HG03442 (cell line): ENCODE data around the gene AAGAB.
"Not testable (repeated sequence)": the region's sequence is repeated elsewhere in the genome, so short reads cannot be mapped to it uniquely, and the experiment has no call there.

Experiments
- ATAC-seq: cut with Tn5 transposase; IDR thresholded peaks from one replicate; pipeline ENCODE4 v1.9.1; 2021; ENCODE audit warnings: mild to moderate bottlenecking, moderate library complexity; ENCODE audit not compliant: unreplicated experiment

The AAGAB gene, protein sequence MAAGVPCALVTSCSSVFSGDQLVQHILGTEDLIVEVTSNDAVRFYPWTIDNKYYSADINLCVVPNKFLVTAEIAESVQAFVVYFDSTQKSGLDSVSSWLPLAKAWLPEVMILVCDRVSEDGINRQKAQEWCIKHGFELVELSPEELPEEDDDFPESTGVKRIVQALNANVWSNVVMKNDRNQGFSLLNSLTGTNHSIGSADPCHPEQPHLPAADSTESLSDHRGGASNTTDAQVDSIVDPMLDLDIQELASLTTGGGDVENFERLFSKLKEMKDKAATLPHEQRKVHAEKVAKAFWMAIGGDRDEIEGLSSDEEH

DNA sequence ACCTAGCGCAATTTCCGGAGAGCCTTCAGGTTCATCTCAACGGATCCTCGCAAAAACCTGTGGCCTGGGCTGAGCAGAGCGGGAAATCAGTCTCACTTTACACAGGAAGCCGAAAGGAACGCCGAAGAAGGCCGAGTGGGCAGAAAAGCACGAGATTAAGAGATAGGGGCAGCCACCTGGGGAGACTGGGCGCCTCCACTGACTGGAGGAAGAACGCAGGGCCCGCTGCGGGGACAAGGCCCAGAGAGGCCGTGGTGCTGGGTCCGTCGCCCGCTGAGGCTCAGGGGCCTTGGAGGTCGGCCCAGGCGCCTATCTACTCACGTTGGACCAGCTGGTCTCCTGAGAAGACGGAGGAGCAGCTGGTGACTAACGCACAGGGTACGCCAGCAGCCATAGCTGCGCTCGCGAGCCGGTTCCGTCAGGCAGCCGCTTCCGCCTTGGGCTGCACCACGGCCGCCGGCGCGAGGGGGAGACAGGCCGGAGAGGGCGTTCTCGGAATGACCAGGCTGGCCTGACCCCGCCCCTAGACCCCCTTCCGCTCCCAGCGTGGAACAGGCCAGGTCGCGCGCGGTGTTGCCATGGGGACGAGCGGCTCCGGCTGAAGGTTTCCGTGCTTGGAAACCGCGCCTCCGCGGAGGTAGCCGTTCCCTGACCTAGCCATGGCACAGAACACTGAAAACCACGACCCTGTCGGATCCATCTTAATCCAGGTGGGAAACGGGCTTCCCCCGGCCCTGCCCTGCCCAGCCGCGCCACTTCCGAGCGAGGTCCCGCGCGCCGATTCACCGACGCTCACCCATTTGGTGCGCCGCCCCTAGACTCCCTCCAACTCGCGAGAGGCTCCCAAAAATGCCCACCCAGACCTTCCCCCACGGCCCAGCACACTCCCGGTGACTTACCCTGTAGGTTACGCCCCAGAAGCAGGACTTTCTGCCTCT lies at the start of gene AAGAB, which contains the start of gene IQCH:
TSS of gene AAGAB (minus strand) at position 424 of the 938 bp plus-strand sequence. CDS start at position 394, 30 bp downstream.
TSS of gene IQCH (plus strand) at position 549 of the 938 bp plus-strand sequence. CDS start at position 660, 111 bp downstream.
- peak; percentile 95 for ATAC-seq

DNA sequence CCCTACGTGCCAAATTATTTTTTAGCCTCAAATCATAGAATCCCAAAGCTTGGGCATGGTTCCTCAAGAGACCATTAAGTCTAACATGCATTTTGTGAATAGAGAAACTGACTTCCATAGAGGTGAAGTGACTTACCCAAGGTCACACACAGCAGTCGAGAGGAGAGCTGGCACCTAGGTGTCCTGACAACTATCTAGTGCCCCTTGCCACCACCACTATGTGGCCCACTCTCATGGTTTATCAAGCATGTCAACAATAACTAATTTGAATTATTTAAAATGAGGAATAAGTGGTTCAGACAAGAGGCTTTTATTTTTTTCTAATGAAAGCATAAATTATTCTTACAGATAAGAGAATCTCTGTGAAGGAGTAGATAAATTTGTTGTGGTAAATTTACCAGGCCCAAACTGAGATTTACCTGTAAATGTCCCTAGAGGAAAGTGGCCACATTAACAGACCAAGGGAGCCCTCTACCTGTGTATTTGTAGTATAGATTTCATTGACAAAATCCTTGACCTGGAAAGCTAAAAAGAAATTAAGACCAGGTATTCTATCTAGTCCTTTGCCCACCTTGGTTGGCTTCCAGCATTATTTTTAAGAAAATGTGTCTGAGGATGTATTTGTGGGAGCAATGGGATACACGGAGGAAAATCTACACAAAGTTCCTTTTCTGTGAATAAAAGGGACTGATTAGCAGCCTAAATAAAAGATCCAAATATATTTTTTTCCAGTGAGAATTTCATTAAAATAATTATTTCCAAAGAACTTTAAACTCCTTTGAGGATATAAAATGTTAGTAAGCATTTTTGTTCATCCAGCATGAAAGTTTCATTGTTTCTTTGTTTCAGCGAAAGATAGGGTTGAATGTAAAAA lies 49.3 kb upstream of the AAGAB start:
- ATAC-seq, result no peak

DNA sequence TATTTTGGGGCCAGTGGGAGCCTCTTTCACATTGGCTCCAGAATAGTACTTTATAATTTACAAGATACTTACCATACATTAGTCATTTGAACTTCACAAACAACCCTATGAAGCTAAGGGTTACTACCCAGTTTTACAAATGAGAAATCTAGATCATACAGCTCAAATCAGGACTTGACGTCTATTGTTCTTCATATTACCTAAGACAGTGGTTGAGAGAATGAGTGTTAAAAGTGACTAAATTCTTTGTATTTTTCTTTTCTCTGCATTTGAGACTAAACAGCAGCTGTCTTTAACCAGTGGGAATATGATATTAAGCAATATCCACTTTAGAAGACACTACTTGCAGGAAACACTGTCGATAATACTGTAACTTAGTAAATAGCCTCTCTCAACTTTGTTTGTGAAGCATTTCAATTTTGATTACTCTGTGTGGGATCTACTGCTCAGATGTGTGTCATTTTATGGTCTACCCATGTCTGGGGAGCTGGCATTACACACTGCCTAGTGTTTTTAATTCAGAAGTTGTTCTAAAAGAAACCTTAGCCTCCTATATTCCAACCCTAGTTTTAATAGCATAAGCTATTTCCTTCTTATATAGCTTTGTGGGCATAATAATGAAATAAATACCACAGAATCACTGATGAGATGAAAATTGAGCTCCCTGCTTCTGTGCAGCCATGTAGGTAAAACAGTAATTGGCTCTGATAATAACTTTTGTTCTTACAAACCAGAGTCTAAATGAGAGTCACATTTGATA lies 46.0 kb upstream of the AAGAB start:
- no peak for ATAC-seq

DNA sequence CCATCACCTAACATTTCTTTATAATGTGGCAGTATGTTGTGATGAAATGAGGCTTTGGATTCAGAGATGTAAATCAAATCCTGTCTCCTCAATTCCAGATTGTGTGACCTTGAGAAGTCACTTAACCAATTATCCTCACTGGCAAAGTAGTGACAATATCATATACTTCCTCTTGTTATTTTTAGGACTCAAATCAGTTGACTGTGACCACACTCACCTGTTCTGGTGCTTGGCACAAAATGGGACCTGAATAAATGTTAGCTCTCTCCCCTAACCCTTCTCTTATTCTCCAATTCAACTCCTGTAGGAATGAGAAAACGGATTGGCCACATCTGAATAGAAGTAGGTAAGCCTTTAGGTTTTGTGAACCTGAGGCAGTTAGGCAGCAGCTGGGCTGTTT lies 42.2 kb upstream of the AAGAB start:
- ATAC-seq, result no peak

DNA sequence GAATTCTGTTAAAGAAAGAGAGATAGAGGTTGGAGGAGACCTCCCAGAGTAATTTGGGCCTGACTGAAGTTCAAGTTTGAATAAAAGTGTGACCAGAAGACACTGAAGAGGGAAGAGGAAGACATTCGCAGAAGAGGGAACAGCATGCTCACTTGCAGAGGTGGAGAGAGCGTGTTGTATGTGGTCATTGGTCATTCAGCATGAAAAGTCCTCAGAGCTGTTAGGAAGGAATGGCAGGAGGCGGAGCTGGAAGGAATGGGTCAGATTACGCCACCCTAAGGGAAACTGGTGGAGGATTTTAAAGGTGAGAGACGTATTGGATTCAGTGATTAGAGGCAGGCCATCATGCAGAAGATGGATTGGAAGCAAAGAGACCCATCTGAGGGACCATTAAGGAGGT lies 41.7 kb upstream of the AAGAB start:
- ATAC-seq, result no peak

DNA sequence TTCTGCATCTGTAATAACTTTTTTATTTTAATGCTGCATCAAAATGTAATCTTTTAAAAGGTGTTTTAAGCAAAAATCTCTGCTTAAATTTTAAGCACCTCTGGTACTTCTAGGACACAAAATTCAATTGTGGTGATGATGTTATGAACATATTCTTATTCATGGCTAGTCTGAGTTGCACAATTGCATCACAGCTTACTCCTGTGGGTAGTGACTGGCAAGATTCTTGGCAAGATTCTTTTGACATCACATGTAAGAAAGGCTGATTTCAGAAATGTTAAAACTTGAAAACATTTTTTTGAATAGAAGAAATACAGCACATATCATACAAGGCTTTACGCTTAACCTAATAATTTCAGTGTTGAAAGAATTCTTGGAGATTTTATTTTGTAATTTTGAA lies 35.9 kb upstream of the AAGAB start:
- no peak for ATAC-seq

DNA sequence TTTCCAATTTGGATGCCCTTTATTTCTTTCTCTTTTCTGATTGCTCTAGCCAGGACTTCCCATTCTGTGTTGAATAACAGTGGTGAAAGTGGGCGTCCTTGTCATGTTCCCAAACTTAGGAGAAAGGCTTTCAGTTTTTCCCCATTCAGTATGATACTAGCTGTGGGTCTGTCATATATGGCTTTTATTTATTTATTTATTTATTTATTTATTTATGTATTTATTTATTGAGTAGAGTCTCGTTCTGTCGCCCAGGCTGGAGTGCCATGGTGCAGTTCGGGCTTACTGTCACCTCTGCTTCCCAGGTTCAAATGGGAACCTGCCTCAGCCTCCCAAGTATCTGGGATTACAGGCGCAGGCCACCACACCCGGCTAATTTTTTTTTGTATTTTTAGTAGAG lies 31.9 kb upstream of the AAGAB start:
- ATAC-seq, result not testable (repeated sequence)

DNA sequence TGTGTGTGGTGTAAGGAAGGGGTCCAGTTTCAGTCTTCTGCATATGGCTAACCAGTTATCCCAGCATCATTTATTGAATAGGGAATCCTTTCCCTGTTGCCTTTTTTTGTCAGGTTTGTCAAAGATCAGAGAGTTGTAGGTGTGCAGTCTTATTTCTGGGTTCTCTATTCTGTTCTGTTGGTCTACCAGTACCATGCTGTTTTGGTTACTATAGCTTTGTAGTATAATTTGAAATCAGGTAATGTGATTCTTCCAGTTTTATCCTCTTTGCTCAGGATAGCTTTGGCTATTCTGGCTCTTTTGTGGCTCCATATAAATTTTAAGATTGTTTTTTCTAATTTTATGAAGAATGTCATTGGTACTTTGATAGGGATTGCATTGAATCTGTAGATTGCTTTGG lies 31.2 kb upstream of the AAGAB start:
- not testable (repeated sequence) for ATAC-seq

DNA sequence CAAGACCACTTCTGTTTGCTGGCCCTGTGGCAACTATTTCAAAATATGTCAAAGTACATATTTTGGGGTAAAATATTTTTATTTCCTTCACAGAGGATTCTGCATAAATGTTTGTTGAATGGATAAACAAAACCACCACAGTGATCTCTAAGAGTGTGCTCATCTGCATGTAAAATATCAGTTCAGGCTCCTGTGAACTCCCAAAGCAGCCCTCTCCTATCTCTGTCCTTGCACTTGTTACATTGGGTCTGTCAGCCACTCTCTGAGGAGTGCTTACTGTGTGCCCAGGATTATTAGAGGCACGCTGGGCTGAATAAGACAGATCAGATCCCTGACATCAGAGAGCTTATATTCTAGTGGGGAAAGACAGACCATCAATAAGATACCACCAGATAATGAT lies 27.3 kb upstream of the AAGAB start:
- ATAC-seq, result no peak

DNA sequence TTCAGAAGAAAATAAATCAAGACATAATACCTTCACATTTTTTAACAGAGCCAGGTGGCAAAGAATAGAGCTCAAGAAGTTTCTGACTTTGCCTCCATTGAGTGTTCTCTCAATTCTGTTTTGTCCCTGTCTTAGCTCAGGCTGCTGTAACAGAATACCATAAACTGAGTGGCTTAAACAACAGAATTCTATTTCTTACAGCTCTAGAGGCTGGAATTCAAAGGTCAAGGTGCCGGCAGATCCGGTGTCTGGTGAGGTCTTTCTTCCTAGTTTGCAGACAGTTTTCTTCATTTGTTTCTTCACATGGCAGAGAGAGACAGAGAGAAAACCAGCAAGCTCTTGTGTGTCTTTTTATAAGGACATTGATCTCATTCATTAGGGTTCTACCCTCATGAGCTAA lies 25.8 kb upstream of the AAGAB start:
- no peak for ATAC-seq

DNA sequence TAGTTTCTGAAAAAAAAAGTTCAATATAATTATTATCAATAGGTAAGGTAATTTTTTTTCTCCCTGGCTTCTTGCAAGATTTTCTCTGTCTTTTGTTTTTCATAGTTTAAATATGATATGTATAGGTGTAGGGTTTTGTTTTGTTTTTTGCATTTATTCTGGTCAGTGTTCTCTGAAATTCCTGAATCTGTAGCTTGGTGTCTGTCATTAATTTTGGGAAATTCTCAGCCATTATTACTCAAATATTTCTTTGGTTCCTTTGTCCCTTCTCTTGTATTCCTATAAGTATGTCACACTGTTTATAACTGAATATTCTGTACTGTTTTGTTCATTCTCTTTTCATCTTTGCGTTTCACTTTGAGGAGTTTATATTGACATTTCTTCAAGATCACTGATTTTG lies 22.2 kb upstream of the AAGAB start:
- ATAC-seq, result no peak

DNA sequence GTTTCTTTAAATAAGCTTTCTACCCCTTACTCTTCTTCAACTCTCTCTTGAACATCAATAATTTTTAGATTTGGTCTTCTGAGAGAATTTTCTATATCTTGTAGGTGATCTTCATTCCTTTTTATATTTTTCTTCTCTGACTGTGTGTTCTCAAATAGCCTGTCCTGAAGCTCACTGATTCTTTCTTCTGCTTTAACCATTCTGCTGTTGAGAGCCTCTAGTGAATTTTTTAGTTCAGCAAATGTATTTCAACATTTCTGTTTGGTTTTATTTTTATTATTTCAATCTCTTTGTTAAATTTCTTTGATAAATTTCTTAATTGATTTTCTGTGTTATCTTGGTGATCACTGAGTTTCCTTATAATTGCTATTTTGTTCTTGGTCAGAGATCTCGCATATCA lies 19.8 kb upstream of the AAGAB start:
- ATAC-seq, result no peak

DNA sequence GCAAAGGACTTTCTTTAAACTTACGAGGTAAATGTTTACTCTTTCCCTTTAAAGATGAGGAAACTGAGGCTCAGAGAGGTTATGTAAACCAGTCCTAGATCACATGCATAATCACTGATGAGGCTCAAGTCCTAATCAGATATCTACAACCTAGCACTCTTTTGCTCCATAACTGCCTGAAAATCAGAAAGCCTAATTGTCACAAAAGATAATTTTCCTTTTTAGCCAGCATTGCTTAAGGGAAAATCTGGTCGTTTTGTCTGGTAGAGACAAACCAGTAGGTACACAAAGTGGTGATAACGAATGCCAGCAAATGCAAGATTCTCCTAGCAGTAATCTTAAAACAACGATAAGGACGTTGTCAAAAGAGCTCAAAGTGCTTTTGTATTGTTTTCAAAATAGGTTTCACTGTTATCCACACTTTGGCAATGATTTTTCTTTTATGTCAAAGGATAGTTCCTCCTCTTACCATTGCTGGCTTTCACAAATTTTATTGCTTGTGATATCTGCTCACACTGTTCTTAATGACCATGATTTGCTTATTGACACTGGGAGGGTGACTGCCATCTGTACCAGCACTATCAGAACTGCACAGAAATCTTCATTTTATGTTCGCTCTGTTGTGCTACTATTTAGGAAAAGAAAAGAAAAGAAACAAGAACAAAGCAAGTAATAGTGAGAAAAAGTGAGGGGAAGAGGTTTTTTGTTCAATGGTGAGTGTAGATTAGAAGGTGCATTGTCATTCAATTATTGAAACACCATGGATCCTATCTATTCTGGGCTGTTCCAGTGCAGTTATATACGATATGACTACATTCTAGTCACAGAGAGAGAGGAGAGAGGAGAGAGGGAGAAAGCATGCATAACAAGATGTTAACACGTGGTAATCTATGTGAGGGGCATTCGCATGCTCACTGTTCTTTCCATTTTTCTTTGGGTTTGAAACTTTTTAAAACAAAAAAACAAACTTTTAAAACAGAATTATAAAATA lies 13.8 kb upstream of the AAGAB start:
- no peak for ATAC-seq

DNA sequence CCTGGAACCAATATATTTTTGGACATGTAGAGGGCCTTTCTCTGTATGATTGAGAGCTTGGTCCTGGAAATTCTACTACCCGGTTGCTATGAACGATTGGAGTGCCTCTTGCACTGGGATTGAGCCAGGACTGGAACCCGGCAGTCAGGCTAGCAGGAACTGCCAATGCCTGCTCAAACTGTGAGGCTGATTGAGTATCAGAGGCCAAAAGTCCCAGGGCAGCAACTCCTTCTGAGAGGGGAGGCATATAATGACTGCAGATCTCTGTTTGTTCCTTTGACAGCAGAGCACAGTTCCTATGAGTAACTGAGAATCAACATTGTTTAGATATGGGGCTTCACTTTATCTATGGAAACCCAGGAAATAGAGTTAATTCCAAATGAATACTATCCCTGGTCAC lies 13.0 kb upstream of the AAGAB start:
- no peak for ATAC-seq

DNA sequence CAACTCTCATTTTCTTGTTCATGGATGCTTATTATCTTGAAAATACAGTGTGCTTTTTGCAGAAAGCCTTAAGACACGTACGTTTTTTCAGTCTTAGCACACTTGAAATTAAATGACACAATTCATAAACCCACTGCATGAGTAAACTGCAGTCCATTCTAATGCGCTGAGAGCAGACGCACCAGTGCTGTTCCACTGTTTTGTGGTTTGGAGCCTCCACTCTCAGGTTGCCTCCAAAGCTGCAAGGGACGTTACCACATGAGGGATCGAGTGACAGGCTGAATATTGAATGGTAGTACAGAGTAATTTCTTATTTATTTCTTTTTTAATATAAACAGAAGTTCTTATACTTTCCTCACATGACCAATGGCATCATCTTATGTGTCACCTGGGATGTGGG lies 12.4 kb upstream of the AAGAB start:
- ATAC-seq, result no peak

DNA sequence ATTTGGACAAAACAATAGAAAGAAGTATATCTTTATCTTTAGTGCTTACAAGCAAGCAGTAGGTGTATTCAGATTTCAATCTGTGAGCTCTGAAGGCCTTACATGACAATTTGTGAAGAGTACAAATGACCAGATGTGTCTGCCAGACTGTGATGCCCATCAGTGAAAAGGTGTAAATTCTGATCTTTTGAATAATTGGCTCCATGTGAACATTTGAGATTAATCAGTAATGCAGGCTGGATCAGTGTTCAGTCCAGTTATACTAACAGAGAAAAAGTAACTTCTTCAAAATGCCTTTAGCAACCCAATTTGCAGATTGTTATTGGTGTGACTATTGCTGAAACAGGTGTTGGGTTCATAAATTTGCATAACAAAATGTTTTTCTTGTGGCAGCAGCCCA lies 5.3 kb upstream of the AAGAB start:
- ATAC-seq, result no peak

DNA sequence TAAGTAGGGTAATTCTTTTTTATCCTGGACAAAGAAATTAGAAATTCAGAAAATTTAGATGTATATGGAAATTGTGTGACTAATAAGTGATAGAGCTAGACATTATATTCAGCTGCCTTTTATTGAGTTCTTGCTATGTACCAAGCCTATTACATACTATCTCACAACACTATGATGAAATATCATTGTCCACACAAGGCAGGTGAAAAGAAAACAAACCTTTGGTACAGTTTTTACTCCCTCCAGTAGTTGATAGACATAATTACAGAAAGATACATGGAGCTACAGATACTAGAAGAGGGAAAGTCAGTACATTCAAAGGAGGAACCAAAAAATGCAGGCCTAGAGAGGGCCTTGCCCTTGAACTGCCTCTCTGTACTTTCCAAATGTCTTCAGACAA lies 4.9 kb upstream of the AAGAB start:
- ATAC-seq, result no peak

DNA sequence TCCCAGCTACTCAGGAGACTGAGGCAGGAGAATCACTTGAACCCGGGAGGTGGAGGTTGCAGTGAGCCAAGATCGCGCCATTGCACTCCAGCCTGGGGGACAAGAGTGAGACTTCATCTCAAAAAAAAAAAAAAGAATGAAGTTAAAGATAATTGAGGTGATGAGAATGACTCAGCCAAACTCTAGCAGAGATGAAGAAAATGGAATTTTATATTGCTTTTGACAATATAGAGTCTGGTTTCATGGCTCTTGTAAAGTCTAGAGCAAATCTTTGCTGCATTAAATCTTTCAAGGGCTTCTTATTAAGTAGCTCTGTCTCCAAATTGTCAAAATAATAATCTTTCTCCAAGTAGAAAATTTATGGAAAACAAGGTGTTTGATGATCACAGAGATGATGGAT lies 4.0 kb upstream of the AAGAB start:
- ATAC-seq, result not testable (repeated sequence)

DNA sequence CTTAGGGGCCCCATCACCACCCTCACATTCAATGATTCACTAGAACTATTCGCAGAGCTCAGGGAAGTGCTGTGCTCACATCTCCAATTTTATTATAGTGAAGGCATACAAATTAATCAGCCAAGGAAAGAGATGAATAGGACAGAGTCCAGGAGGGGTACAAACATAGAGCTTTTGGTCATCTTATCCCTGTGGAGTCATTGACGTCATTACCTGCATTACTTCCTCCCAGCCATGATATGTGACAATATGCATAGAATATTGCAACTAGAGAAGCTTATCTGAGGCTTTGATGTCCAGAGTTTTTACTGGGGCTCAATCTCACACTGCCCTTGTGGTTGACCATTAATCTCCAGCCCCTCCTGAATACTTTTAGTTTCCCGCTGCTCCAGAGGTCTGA lies 1.6 kb upstream of the AAGAB start:
- no peak for ATAC-seq
